ENCODE measurements around the gene TMTC1.
A peak's percentile ranks its signal among the peaks of the same experiment; 100 is the strongest.

TMTC1 gene

GRCh38 chr12:29781705-29782266 lies 2.0 kb downstream of the TMTC1 start:
- DNase-seq, result no peak
- intact Hi-C loops (cut with DNase I), result loop anchor here (5.0 kb wide), 1 partner anchor 229 kb away; no protein-coding TSS in a partner anchor

GRCh38 chr12:29781188-29781587 lies 2.6 kb downstream of the TMTC1 start:
- intact Hi-C loops (cut with DNase I), result loop anchor here (5.0 kb wide), 1 partner anchor 229 kb away; no protein-coding TSS in a partner anchor
- no peak for DNase-seq

- intact Hi-C loops (cut with DNase I), result loop anchor here (5.0 kb wide), 1 partner anchor 228 kb away; no protein-coding TSS in a partner anchor
- DNase-seq, result no peak
These were observed 3.7 kb downstream of the TMTC1 start for GRCh38 chr12:29780084-29780483.

GRCh38 chr12:29778531-29778930 lies 5.2 kb downstream of the TMTC1 start:
- intact Hi-C loops (cut with DNase I), result no loop called here
- DNase-seq, result no peak

GRCh38 chr12:29773076-29773475 lies 10.7 kb downstream of the TMTC1 start:
- intact Hi-C loops (cut with DNase I), result no loop called here
- DNase-seq, result no peak

GRCh38 chr12:29771786-29772185 lies 12.0 kb downstream of the TMTC1 start:
- intact Hi-C loops (cut with DNase I), result no loop called here
- no peak for DNase-seq

GRCh38 chr12:29771165-29771564 lies 12.6 kb downstream of the TMTC1 start:
- intact Hi-C loops (cut with DNase I), result no loop called here
- DNase-seq, result no peak

GRCh38 chr12:29769162-29769858 lies 14.4 kb downstream of the TMTC1 start:
- intact Hi-C loops (cut with DNase I), result no loop called here
- no peak for DNase-seq

GRCh38 chr12:29768372-29768771 lies 15.4 kb downstream of the TMTC1 start:
- no peak for DNase-seq
- intact Hi-C loops (cut with DNase I), result no loop called here

GRCh38 chr12:29763301-29763683 lies 20.4 kb downstream of the TMTC1 start:
- DNase-seq, result no peak
- intact Hi-C loops (cut with DNase I), result no loop called here

GRCh38 chr12:29762637-29763300 lies 21.0 kb downstream of the TMTC1 start:
- intact Hi-C loops (cut with DNase I), result no loop called here
- peak; percentile 21 to 91 (median 55) for DNase-seq

GRCh38 chr12:29759950-29760349 lies 23.8 kb downstream of the TMTC1 start:
- intact Hi-C loops (cut with DNase I), result no loop called here
- DNase-seq, result no peak

GRCh38 chr12:29756741-29757390 lies 26.9 kb downstream of the TMTC1 start:
- intact Hi-C loops (cut with DNase I), result no loop called here
- DNase-seq, result no peak

- intact Hi-C loops (cut with DNase I), result no loop called here
- DNase-seq, result no peak
These were observed 29.2 kb downstream of the TMTC1 start for GRCh38 chr12:29754235-29755189.

GRCh38 chr12:29752121-29752520 lies 31.6 kb downstream of the TMTC1 start:
- intact Hi-C loops (cut with DNase I), result no loop called here
- DNase-seq, result no peak

- intact Hi-C loops (cut with DNase I), result no loop called here
These were observed 32.1 kb downstream of the TMTC1 start for GRCh38 chr12:29751676-29752075.

GRCh38 chr12:29750928-29751220 lies 32.9 kb downstream of the TMTC1 start:
- intact Hi-C loops (cut with DNase I), result no loop called here
- no peak for DNase-seq

More at GRCh38 chr12:29751676-29752075, 32.1 kb downstream of the TMTC1 start:
- DNase-seq, result no peak

GRCh38 chr12:29750131-29750927 lies 33.4 kb downstream of the TMTC1 start:
- intact Hi-C loops (cut with DNase I), result no loop called here
- DNase-seq, result no peak

- intact Hi-C loops (cut with DNase I), result no loop called here
- DNase-seq, result no peak
These were observed 39.4 kb downstream of the TMTC1 start for GRCh38 chr12:29744365-29744764.

- intact Hi-C loops (cut with DNase I), result no loop called here
- DNase-seq, result no peak
These were observed 39.9 kb downstream of the TMTC1 start for GRCh38 chr12:29743801-29744200.
